Measurements from ENCODE around the gene PTPRD.
"Not testable (repeated sequence)": the region's sequence is repeated elsewhere in the genome, so short reads cannot be mapped to it uniquely, and the experiment has no call there.

PTPRD gene

DNA sequence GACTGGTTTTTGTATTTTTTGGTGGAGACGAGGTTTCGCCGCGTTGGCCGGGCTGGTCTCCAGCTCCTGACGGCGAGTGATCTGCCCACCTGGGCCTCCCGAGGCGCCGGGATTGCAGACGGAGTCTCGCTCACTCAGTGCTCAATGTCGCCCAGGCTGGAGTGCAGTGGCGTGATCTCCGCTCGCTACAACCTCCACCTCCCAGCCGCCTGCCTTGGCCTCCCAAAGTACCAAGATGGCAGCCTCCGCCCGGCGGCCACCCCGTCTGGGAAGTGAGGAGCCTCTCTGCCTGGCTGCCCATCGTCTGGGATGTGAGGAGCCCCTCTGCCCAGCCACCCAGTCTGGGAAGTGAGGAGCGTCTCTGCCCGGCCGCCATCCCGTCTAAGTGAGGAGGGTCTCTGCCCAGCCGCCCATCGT is 163.6 kb downstream of the PTPRD start:
- DNase-seq = not testable (repeated sequence)

DNA sequence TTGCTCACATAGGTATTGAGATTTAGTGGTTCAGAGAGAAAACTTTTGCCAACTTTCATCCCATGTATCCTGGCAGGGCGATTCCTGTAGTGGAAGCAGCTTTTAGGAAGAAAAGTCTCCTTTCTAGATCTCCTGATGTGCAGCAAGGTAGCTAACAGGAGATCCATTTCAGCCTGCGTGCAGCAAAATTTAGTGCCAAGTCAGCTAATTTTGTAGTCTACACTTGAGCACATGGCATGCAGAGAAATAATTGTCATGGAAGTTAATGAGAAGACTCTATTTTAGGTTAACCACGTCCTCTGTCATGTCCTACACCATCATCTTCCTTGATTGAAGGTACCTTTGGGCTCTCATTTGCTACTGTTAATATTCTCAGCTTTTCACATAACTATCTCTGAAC is 165.8 kb downstream of the PTPRD start:
- DNase-seq = no peak

DNA sequence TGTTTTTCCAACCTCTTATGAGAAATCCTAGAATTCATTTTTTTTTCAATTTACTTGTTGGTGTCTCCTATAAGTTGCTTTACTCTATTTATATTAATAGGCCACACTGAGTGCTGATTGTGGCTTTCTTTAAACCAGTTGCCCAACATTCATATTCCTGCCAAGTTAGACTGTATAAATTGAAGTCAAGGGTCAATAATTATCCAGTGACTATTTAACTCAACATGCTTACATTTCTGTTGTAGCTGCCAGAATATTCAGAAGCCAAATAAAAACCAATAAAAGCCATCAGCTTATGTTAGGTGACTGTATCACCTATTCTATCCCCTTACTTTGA is 169.0 kb downstream of the PTPRD start:
- DNase-seq = no peak

DNA sequence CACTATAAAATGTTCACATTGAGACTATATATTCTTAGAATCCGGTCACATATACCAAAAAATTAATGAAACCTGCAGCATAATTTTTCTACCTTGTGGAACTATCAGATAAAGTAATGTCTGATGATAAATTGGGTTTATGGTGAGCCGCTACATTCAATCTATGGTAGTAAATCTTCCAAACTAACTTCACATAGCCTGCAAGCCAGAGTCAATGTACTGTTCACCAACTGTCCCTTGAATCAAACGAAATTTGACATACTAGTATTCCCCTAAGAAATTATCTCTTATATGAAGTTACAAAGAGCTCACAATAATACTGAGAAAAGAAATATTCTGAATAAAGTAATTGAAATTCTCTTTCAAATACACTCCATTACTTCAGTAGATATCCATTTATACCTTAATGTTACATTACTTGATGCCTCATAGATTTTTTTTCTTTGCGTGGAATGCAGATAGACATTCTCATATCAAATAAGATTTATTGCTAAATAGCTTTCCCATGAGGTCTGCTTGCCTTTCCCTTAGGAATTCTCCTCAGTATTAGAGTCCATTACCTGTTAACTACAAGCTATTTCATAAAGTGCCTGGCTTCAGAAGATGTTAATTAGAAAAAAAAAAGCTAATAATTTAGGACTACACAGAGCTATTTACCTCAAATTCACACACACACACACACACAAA is 169.5 kb downstream of the PTPRD start:
- DNase-seq = no peak

DNA sequence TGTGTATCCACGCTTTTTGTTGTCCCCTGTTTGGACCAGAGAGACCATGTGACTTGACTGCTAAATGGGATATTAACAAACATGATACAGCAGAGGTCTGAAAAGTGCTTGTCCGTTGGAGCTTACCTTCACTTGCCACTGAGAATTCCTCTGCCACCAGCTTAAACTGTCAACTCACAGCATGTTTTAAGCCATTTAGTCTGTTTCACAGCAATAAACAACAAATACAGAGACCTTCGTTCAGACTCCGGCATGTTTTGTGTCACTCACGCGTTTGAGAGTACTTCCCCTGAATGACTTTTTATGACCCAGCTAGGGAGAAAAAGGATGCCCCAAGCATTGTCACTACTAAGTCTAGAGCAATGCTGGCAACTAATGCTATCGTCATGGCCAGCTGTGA is 173.8 kb downstream of the PTPRD start:
- DNase-seq = no peak

DNA sequence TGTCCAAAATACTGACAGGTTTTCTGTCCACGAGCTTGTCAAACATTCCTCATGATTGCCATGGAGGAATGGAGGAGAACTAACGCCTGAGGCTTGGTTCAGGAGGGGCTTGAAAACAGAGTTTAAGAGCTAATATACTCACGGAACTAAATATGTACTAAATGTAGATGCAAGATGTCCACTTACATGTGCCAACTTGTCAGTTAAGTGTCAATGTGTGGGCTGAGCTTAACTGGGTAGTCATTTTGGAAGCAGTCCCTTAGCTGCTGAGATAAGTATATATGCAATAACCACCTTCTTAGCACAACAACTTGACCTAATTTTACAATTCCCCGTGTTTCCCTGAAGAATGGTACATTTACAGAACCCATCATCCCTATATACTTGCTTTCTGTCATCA is 176.0 kb downstream of the PTPRD start:
- DNase-seq = no peak

DNA sequence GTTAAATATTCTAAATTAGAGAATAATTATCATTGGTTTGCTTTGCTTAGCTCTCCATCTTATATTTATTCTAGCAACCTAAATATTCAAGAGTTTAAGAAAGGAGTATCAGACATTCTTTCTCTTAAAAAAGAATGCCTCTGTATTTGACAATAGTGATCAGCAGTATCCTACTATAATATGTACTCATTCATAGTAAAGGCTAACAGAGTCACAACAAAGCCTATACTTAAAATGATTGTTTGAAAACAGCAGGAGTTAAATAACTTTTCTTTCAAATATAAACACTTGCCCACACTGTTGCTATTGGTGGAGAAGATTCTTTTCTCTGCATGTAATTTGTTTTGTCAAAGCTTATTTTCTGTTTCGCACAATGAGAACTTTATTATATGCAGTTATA is 178.4 kb downstream of the PTPRD start:
- DNase-seq = no peak

DNA sequence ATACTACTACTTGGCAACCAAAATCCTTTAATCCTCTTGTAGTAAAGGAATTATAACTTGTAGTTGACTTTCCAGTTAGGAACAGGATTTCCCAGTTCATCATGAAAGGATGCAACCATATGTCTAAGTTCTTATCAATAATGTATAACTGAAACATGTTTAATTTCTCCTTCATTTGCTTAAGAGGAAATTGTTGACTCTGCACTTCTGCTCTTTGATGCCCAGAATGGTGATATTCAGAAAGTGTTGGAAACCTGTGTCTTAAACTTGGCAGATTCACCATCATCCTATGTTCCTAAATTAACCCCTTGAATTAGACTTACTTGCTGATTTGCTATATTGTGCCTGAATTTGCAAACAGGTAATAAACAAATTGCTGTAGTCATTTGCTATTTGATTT is 201.5 kb downstream of the PTPRD start:
- no peak for DNase-seq

DNA sequence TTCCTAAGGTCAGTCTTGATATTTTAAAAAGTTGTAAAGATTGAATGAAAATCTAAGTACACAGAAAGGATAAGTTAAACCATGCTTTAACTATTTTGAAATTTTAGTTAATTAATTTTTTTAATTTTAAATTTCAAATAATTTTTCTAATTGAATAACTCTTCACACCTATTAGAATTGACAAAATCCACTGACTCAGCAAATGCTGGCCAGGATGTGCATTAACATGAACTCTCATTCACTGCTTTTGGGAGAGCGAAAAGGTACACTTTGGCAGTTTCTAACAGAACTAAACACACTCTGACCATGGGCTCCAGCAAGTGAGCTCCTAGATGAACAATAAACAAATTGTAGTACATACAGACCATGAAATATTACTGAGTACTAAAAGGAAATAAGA is 209.5 kb downstream of the PTPRD start:
- no peak for DNase-seq

DNA sequence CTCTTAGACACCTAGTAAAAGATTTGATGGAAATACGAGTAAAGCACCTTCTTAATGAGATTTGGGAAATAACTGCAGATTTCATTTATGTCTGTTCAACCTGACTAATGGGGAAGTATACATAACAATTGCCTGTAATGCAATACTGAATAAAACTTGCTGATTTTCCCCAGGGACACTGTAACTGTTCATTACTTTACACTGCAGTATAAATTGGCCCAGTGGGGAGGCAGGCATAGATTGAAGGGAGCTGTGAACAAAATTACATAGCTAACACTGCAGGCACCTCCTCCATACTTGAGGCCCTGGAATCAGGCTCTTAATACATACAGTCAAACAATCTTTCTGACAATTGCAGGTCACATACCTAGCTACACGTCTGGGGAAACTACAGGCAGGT is 216.2 kb downstream of the PTPRD start:
- no peak for DNase-seq

DNA sequence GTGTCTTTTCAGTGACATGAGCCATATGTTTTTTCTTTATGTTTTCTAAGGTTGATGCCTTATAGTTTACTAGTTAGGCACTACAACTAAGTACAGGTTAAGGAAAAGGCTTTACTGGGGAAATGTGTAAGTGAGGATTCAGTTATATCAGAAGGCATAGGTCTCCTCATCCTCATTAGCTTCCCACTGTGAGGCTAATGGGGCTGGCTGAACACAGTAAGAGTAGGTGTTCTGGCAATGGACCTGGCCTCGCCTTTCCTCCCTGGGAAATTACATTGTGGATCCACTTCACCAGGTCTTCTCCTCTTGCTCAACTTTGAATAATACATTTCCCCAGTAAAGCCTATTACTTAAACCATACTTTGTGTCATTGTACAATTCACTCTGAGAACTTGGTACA is 225.5 kb downstream of the PTPRD start:
- DNase-seq = no peak

DNA sequence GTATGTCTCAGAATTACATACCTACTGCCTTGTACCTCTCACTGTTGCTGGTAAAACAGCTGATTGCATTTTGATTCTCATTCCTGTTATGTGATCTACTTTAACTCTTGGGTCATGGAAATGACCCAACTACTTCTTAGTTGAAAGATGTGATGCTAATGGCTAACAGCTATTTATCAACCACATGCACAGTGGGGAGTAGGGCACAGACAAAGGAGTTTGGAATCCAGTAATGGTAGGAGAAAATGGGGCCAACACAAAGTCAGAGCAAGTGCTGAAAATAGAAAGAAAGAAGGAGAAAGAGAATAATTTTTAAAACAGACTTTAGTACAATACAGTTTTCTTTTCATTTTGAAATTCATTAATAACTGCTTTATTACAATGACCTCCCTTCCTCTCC is 241.0 kb downstream of the PTPRD start:
- DNase-seq = no peak

DNA sequence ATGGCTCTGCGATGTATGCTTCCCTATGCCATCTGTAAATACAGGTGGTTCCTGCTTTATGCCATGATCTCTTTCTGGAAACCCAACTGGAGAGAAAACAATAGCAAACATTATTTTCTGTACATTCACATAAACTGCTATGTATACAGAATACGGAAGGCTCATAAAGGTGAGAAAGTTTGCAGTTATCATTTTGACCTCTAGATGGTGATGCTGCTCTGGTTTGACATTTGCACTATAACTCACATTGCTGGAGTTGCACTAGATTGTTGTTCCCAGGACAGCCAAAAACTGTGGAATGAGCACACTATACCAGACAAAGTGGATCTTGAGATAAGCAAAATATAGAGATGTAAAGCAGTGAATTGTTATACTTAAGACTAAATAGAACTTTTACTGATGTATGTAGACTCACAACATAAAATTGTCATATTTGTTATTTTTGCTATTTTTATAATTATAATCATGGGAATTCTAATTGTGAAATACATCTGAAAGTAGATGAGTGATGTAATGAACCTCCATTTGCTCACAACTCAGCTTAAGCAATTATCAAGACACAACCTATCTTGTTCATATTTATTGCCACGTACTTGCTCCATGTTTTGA is 246.5 kb downstream of the PTPRD start:
- DNase-seq = no peak

DNA sequence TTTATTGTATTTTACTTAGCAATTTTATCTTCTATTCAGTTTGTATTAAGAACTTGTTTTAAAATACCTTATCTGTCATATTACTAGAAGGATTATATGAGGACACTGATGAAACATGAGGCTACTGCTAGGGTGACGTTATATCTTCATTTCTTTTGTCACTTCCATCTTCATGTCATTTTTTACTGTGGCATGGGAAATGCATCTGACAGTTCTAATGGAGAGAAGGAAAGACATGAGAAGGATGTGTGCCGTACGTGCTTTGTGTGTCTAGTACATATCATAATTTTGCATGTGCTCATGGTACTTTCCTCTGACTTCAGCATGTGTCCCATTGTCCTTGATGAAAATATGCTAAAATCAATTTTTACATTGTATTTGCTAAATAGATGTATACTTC is 258.2 kb downstream of the PTPRD start:
- no peak for DNase-seq

DNA sequence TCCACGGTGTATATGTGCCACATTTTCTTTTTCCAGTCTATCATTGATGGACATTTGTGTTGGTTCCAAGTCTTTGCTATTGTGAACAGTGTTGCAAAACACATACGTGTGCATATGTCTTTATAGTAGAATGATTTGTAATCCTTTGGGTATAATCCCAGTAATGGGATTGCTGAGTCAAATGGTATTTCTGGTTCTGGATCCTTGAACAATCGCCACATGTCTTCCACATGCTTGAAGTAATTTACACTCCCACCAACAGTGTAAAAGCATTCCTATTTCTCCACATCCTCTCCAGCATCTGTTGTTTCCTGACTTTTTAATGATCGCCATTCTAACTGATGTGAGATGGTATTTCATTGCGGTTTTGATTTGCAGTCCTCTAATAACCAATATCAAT is 267.2 kb downstream of the PTPRD start:
- not testable (repeated sequence) for DNase-seq

DNA sequence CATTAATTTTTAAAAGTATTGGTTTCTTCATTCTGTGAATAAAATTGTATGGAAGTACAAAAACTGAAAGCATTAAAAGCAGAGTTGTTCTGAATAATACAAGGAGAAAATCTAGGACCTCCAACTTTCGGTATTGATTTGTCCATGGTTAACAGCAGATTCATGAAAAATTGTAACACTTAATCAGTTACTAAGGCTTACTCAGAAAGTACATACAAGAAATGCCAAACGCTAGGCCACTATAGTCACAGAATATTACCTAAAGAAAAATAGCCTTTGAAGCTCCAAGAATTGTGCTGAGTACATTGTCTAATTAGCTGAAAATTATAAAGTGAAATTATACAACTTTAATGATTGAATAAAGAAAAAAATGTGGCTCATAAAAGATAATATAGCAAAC is 271.7 kb downstream of the PTPRD start:
- no peak for DNase-seq

DNA sequence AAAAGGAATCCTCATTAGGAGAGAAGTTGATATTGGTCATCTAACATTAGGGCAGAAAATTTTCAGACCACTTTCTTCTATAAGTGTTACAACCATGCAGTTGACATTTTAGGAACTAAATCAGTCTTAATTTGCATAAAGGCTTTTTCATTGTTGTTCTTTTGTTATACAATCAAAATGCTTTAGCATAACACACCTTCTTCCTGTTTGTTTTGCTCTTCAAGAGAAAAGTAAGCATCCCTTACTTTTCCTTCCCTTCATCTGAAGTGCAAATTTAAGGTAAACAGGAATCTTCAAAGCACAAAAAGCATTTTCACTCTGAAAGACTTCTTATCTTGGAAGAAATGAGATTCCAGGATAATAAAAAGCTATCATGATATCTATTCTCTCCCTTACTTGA is 273.6 kb downstream of the PTPRD start:
- no peak for DNase-seq

DNA sequence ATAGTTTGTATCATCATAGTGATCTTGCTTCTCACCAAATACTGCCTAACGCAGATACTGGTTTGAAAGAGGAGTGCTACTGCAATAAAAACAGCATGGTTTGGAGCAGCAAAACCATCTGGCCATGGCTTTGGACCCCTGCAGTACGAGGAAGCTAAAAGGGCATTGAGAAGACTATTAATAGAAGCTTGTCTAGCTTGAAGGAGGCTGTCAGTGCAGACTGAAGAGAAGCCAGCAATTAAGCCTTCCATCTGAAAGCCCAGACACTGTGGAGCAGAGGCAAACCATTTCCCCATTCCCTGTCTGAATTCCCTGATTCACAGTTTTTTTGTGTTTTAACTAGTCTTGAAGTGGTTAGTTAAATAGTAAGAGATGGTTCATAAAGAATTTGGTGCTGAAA is 281.6 kb downstream of the PTPRD start:
- no peak for DNase-seq

DNA sequence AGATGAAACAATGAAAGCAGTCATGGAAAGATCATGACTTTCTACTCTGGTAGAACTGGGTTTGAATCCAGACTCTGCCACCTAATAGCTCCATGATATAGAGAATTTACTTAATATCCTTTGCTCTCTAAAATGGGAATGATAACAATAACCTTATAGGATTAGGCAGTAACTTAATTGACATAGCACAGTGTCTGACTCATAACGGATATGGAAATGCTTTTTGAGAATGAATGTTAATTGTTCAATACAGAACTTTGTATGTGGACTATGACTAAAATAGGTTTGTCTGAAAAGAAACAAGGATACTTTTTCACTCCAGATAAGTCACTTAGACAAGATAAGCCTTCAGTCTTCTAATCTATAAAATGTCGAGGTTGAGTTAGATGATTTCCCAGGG is 330.7 kb downstream of the PTPRD start:
- DNase-seq = no peak

DNA sequence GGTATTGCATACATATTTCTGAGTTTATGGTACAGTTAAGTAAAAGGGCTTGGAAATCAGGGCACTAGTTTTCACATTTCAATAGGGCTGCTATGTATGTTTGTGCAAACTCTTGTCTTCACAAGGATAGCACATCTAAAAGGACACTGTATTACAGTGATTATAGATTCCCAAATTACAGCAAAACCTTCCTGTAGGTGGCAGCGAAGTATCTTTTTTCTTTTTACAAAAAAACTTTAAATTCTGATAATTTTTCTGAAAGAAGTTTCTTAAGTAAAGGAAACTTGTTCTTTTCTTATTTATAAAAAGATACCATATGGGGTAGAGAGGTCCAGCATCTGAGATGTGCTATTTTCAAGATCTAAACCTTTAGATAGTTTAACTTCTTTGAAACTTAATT is 337.8 kb downstream of the PTPRD start:
- no peak for DNase-seq

DNA sequence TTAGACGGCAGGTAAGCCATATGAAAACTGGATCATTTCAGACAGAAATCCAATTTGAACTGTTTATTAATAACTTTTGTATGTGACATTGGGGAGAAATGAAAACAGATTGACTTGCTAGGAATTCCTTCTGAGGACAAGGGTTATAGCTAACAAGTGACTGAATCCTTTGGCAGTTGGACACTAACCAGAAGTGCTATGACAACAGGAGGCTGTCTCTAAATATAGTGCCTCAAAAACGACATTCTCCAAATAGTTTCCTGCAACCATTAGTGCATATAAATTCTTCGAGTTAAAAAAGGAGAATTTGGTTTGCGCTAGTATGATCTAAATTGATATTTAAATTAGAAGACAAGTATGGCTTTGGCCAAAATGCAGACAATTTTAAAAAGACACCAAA is 338.6 kb downstream of the PTPRD start:
- no peak for DNase-seq

DNA sequence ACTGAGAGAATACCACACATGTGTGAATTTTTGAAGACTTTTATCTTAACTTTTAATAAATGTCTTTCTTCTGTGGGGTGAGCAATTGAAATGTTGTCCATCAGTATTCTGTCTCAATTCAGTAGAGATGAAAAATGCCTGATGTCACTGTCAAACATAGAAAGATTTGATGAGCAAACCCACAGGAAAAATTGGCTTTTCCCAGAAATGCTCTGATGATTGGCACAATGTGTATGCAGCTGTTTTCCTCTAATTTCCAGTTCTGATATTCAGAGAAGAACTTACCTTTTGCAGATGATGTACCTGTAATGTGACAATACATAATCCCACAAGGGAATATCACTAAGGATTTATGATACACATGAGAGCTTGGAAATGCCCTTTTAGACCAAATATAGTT is 340.0 kb downstream of the PTPRD start:
- DNase-seq = no peak

DNA sequence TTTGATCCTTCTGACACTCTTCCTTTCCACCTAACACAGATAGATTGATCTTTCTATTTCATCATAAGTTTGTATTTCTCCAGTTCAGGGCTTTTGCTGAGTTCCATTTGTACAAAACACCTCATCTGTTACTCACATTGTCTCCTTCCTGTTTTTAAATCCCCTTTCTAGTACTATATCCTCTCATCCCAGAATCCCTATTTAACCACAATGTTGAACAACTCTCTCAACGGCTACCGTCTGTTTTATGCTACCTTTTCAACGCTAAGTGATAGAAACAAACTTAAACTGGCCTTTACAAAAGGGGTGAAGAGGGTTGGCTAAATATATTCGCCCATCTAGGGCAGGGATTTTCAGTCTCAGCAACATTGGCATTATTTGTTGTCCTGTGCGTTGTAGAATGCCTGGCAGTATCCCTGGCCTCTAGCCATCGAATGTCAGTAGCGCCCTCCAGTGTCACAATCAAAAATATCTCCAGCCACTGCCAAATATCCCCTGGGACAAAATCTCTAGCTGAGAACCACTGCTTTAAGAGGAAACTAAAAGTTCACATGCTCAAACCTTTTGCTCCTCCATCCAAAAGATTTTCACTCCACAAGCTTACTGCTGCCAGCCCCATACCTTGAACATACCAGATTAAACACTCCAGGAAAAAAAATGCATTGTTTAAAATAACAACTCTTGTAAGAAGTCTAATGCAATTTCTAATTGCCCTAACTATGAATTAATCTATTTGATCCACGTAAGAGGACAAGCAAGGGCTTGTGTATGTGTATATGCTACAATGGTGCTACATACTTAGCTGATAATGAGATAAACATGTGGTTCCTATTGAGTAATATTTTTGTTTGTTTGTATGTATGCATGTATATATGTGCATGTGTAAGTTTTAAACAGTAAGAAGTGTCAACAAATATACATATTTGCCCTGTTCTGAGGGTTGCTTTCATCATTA is 344.0 kb downstream of the PTPRD start:
- no peak for DNase-seq

DNA sequence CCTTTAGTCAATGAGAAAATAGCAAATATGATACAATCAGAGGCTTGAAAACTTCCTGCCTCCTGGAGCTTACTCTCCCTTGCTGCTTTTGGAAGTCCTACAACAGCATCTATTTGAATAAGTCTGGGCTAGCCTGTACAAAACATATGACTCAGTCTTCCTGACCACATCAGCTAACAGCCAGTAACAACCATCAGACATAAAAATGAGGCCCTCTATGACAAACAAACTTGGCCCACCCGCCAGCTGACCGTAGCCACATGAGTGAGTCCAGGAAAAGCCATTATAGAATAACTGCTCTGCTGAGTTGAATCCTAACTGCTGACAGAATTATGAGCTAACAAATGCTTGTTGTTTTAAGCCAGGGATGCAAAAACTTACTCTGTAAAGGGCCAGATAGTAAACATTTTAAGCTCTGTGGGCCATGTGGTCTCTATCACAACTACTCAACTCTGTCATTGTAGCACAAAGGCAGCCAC is 347.6 kb downstream of the PTPRD start:
- no peak for DNase-seq

Data from activated gamma-delta T cell (primary cell).